ENCODE data around the gene VPS26C. TPM values are rescaled to one million over a fixed set of nuclear protein-coding genes. Genes with fewer than 3 reads are reported as not detected.

VPS26C gene
- total and polyA plus RNA-seq, 2 of the 8 experiments (the other 6 are each of a cell fraction or from before 2014, with no cell fraction given) = 43.5 to 71.6 TPM

DNA sequence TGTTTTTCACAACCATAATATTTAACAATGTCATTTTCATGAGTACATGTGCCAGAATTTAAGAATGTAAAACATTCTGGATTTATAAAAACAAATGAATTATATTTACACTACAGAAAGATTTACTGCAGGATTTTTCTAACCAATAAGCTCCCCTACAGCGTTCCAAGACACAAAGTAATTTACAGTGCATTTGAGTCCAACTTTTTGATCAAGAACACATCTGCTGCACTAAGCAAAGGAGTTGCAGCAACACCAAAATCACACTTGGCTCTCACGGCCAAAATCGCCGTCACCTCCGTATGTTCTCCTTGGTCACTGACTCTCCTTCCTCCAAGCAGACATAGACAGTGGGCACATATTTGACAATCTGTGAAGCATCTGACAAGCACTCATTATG lies 7.7 kb downstream of the VPS26C start:
- H3K9ac ChIP-seq (replicated peaks in 1 of 4; ENCODE audit: extremely low read depth in 1 of 4, low read depth in 3 of 4, low read length in 3 of 4) = no peak overlapping the region
- no peak overlapping the region for H2AFZ ChIP-seq (ENCODE audit: low read length)
- H3K79me2 ChIP-seq (ENCODE audit: control insufficient read depth in 1 of 2, insufficient read depth in 2 of 2, low read length in 2 of 2) = peaks cover 11 to 77% of the 10 kb centered on the region in 2 experiments
- no peak overlapping the region for H3K4me3 ChIP-seq (ENCODE audit: extremely low read depth in 1 of 4, insufficient read depth in 2 of 4, low read depth in 3 of 4, low read length in 4 of 4)
- no peak overlapping the region for H3K4ac ChIP-seq (replicated peaks; ENCODE audit: insufficient read length, low read depth, low read length)
- no peak overlapping the region for H3K27ac ChIP-seq (ENCODE audit: low read depth, low read length)
- H2BK20ac ChIP-seq (ENCODE audit: low read length) = no peak overlapping the region
- H4K20me1 ChIP-seq (replicated peaks in 1 of 2; ENCODE audit: control insufficient read depth in 1 of 2, insufficient read depth in 2 of 2, low read length in 2 of 2) = peaks cover 4 to 10% of the 10 kb centered on the region in 2 experiments
- no peaks in the 10 kb centered on the region for H3K27me3 ChIP-seq (replicated peaks in 1 of 4; ENCODE audit: control insufficient read depth in 3 of 4, extremely low read depth in 1 of 4, insufficient read depth in 3 of 4, low read length in 3 of 4)
- H3K9me3 ChIP-seq (ENCODE audit: insufficient read depth in 2 of 2, low read depth in 1 of 2, low read length in 1 of 2) = no peaks in the 10 kb centered on the region
- H3K4me1 ChIP-seq (replicated peaks in 1 of 4; ENCODE audit: control insufficient read depth in 3 of 4, insufficient read depth in 4 of 4, low read length in 3 of 4) = peaks cover 0 to 13% (median 2%) of the 10 kb centered on the region in 4 experiments; a peak in 4 of 7 replicates
- no peak overlapping the region for H2BK5ac ChIP-seq (ENCODE audit: low read depth, low read length)
- no peak for FAIRE-seq
- CTCF ChIA-PET (ENCODE audit: partially characterized antibody) = no interaction called here
- H2AK5ac ChIP-seq (ENCODE audit: low read depth, low read length) = no peak overlapping the region
- no peak overlapping the region for H3K18ac ChIP-seq (ENCODE audit: extremely low read depth, low read length)
- peaks cover 14% of the 10 kb centered on the region for H3K23me2 ChIP-seq (ENCODE audit: low read depth, low read length)
- H2BK120ac ChIP-seq (replicated peaks; ENCODE audit: low read depth, low read length) = no peak overlapping the region
- H4K5ac ChIP-seq (ENCODE audit: insufficient read length, low read depth, low read length) = no peak overlapping the region
- H3K56ac ChIP-seq (replicated peaks; ENCODE audit: insufficient read length, low read depth, low read length) = no peak overlapping the region
- peak in 1 of 2 experiments; percentile 37 for DNase-seq (ENCODE audit: low read depth in 1 of 2, low spot score in 2 of 2)
- H3K14ac ChIP-seq (ENCODE audit: insufficient read length) = no peak overlapping the region
- no peak overlapping the region; a peak in 1 of 4 replicates for H3K4me2 ChIP-seq (ENCODE audit: insufficient read depth in 1 of 2, low read depth in 2 of 2, low read length in 2 of 2)
- H2BK12ac ChIP-seq (ENCODE audit: low read depth, low read length) = no peak overlapping the region
- H3K23ac ChIP-seq (ENCODE audit: insufficient read length) = no peak overlapping the region
- H4K8ac ChIP-seq (ENCODE audit: extremely low read depth, insufficient read depth, low read length) = no peak overlapping the region
- WGBS, 2 experiments (ENCODE audit: extremely low coverage in 1 of 2, insufficient coverage in 1 of 2, insufficient read length in 1 of 2, insufficient replicate concordance in 2 of 2, low coverage in 1 of 2, low lambda C conversion rate in 2 of 2, missing lambda C conversion rate in 1 of 2) = 92% methylated on average over 5 of the region's 5 CpGs; no CpG with 5 or more reads in 1 of the 2 experiments
- H4K91ac ChIP-seq (replicated peaks; ENCODE audit: insufficient read length, low read length) = no peak overlapping the region
- no peak overlapping the region for H2BK15ac ChIP-seq (ENCODE audit: low read length)
- POLR2A ChIA-PET (ENCODE audit: partially characterized antibody) = interaction anchor here (3.5 kb wide), 1 partner anchor 8 kb away, joined by 36 read pairs; the partner anchor contains the start of gene VPS26C
- peaks cover 11% of the 10 kb centered on the region for H3K79me1 ChIP-seq (ENCODE audit: low read depth, low read length)
- H3K36me3 ChIP-seq (ENCODE audit: control insufficient read depth in 2 of 4, insufficient read depth in 4 of 4, low read length in 3 of 4) = peaks cover 0 to 12% (median 0%) of the 10 kb centered on the region in 4 experiments; a peak in 3 of 8 replicates
- no peak for TF ChIP-seq CBX8 (IDR thresholded peaks at IDR 0.05; ENCODE audit: borderline replicate concordance, low read depth, low read length)
- TF ChIP-seq ZNF274 (IDR thresholded peaks at IDR 0.05; ENCODE audit: borderline replicate concordance, extremely low read depth, low read length) = no peak
- no peak for TF ChIP-seq CHD2 (IDR thresholded peaks at IDR 0.05; ENCODE audit: low read length)
- TF ChIP-seq CREB1 (IDR thresholded peaks at IDR 0.05) = no peak
- TF ChIP-seq BACH1 (IDR thresholded peaks at IDR 0.05; ENCODE audit: low read length) = no peak
- TF ChIP-seq POLR2A (IDR thresholded peaks at IDR 0.05; ENCODE audit: control extremely low read depth in 1 of 2, low read depth in 2 of 2, low read length in 2 of 2) = no peak
- no peak for TF ChIP-seq NRF1 (IDR thresholded peaks at IDR 0.05; ENCODE audit: low read depth, low read length)
- TF ChIP-seq, protein P1, sequence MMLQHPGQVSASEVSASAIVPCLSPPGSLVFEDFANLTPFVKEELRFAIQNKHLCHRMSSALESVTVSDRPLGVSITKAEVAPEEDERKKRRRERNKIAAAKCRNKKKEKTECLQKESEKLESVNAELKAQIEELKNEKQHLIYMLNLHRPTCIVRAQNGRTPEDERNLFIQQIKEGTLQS (IDR thresholded peaks at IDR 0.05; ENCODE audit: insufficient read depth, low read depth, low read length) = no peak
- TF ChIP-seq CBX5 (IDR thresholded peaks at IDR 0.05; ENCODE audit: low read depth, low read length) = no peak
- TF ChIP-seq, protein P2, sequence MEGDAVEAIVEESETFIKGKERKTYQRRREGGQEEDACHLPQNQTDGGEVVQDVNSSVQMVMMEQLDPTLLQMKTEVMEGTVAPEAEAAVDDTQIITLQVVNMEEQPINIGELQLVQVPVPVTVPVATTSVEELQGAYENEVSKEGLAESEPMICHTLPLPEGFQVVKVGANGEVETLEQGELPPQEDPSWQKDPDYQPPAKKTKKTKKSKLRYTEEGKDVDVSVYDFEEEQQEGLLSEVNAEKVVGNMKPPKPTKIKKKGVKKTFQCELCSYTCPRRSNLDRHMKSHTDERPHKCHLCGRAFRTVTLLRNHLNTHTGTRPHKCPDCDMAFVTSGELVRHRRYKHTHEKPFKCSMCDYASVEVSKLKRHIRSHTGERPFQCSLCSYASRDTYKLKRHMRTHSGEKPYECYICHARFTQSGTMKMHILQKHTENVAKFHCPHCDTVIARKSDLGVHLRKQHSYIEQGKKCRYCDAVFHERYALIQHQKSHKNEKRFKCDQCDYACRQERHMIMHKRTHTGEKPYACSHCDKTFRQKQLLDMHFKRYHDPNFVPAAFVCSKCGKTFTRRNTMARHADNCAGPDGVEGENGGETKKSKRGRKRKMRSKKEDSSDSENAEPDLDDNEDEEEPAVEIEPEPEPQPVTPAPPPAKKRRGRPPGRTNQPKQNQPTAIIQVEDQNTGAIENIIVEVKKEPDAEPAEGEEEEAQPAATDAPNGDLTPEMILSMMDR (IDR thresholded peaks at IDR 0.05; ENCODE audit: control extremely low read depth in 1 of 3, insufficient read depth in 1 of 3, low read depth in 1 of 3, low read length in 3 of 3) = no peak
- TF ChIP-seq BCL11A (IDR thresholded peaks at IDR 0.05; ENCODE audit: low read depth in 2 of 2, low read length in 2 of 2) = no peak
- no peak for TF ChIP-seq SIN3A (conservative IDR thresholded peaks at IDR 0.05 in 1 of 2, IDR thresholded peaks at IDR 0.05 in 1 of 2; ENCODE audit: low read depth in 1 of 2, low read length in 2 of 2)
